Stomach smooth muscle (tissue), 2 donors: ENCODE data around the gene ZNF324B.
"Not testable (repeated sequence)": the region's sequence is repeated elsewhere in the genome, so short reads cannot be mapped to it uniquely, and the experiment has no call there.

Experiments used
- H3K27ac ChIP-seq: one replicate; pipeline ENCODE4 v1.7.0; 2013; ENCODE audit warnings: mild to moderate bottlenecking, low read length, inconsistent platforms
- H3K27me3 ChIP-seq, 2 donors: one replicate each; pipeline ENCODE4 v1.7.0; 2013; ENCODE audit warnings: low read length in 2 of 2; ENCODE audit not compliant: insufficient read depth in 2 of 2, control insufficient read depth in 1 of 2
- H3K36me3 ChIP-seq, 2 donors: one replicate each; pipeline ENCODE4 v1.7.0; 2013; ENCODE audit warnings: low read length in 2 of 2; ENCODE audit not compliant: control insufficient read depth in 2 of 2, insufficient read depth in 2 of 2
- H3K4me1 ChIP-seq: one replicate; pipeline ENCODE4 v1.7.0; 2013; ENCODE audit warnings: low read length; ENCODE audit not compliant: control insufficient read depth, insufficient read depth
- H3K4me3 ChIP-seq, 2 donors: one replicate each; pipeline ENCODE4 v1.7.0; 2013; ENCODE audit warnings: low read length in 2 of 2
- H3K9ac ChIP-seq, 2 donors: one replicate each; pipeline ENCODE4 v1.7.0; 2013; ENCODE audit warnings: low read length in 2 of 2, mild to moderate bottlenecking in 1 of 2
- H3K9me3 ChIP-seq, 2 donors: one replicate each; pipeline ENCODE4 v1.7.0; 2013; ENCODE audit warnings: low read length in 2 of 2; ENCODE audit not compliant: control insufficient read depth in 2 of 2
- donor health status: healthy.
- donor health status: Pancreatic carcinoma.

ZNF324B gene

DNA sequence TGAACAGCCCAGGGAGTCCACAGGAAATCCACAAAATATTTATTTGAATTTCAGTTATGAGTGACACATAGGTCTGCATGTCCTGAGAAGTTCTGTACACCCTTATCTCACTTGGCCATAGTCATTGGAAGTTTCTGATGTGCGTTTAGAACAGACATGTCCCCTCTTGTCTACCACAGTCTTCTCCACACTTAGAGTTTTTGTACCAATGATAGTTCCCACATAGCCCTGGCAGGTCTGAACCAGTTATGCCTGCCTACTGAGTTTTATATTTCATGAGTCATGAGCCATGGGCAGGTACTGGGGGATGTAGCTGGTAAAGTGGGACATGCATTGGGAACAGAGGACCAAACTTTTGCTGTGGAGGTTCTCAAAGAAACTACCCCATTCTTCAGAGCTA lies 22.8 kb upstream of the ZNF324B start:
- no peak overlapping the region for H3K4me3 ChIP-seq
- H3K4me1 ChIP-seq, result no peaks in the 10 kb centered on the region
- H3K27me3 ChIP-seq, result no peaks in the 10 kb centered on the region
- H3K9ac ChIP-seq, result no peak overlapping the region
- H3K36me3 ChIP-seq, result peaks cover 17 to 20% of the 10 kb centered on the region in 2 donors
- H3K27ac ChIP-seq, result no peak overlapping the region
- peaks cover 67 to 72% of the 10 kb centered on the region in 2 donors for H3K9me3 ChIP-seq

DNA sequence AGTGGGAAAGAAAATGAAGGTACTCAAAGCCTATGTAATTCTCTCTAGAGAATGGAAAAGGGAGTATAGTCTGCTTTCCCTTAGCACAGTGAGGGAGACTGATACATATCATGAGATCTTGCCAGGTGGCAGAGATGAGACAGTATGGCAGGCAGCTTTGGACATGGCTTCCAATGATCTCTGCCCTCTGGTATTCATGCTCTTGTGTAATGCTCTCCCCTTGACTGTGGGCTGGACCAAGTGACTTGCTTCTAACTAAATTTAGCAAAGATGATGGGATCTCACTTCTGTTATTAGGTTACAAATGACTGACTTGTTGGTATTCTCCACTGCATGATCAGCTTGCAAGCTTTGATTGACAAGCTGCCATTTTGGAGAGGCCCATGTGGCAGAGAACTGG lies 21.7 kb upstream of the ZNF324B start:
- H3K27me3 ChIP-seq, result no peaks in the 10 kb centered on the region
- peaks cover 28 to 31% of the 10 kb centered on the region in 2 donors for H3K36me3 ChIP-seq
- H3K9me3 ChIP-seq, result peaks cover 78 to 83% of the 10 kb centered on the region in 2 donors
- H3K4me1 ChIP-seq, result no peaks in the 10 kb centered on the region
- H3K9ac ChIP-seq, result no peak overlapping the region
- no peak overlapping the region for H3K27ac ChIP-seq
- no peak overlapping the region for H3K4me3 ChIP-seq

DNA sequence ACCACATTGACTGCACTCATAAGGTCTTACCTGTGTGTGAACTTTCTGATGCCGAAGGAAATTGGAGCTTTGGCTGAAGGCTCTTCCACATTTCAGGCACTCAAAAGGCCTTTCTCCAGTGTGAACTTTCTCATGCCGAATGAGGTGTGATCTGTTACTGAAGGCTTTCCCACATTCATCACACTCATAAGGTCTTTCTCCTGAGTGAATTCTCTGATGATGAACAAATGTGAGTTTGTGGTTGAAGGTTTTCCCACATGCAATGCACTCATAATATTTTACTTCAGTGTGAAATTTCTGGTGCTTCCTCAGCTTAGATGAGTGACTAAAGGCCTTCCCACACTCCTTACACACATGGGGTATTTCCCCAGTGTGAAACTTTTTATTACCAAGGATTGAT lies 17.2 kb upstream of the ZNF324B start:
- Histone ChIP-seq H3K4me3 (peak overlapping the region in 1 of 2 donors; percentile 51), H3K36me3 (peaks cover 59 to 61% of the 10 kb centered on the region in 2 donors), H3K27me3 (no peaks in the 10 kb centered on the region), H3K9me3 (peaks cover 79 to 91% of the 10 kb centered on the region in 2 donors), H3K4me1 (peaks cover 2% of the 10 kb centered on the region), H3K9ac (no peak overlapping the region), H3K27ac (no peak overlapping the region)

DNA sequence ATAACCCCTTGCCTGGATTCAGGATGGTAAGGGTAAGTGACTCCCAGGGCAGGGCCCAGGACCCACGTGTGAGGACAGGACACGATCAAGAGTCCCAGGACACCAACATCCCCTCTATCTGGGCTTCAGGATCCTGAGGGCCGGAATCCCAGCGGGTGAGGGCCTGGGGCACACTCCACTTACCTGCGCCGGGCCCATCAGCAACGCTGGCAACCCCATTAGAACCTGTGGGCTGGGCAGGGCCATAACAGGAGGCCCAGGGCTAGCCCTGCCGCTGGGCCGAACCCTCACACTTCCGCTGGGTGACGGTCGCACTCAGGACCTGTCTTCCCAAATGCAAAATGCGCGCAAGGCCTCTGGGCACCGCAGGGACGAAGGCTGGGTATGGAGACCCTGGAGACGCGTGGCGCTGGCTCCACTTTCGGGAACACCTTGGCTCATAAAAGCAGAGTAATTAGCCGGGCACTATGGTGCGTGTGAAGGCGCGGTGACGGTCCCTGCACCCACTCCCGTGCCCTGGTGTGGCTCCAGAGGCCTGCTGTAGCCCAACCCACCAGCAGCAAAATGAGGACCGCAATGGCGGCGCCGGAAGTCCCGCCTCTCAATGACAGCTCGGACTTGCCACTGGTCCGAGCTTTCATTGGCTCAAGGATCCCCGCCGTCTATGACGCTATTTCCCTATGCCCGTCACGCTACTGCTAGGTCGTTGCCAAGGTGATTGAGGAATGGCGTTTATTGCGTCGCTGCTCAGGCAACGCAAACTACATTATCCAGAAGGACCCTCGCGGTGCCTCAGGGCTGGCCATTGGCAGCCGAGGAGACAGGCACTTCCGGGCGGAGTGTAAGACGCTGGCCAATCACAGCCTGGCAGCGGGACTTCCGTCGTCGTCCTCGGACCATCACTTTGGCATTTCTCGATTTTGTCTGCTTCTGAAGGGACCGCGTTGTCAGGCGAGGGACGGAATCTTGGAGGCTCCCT lies 11.6 kb upstream of the ZNF324B start, which contains the start of gene ZNF132:
ZNF132 (minus strand) TSS at position 578 of the 979 bp plus-strand sequence; CDS start at position 246, 332 bp downstream.
- peak within 1 kb of the TSS; percentile 75 to 87 for H3K9ac ChIP-seq
- H3K36me3 ChIP-seq, result peaks cover 29 to 30% of the 10 kb centered on the region in 2 donors
- peak within 1 kb of the TSS; percentile 96 to 97 for H3K4me3 ChIP-seq
- H3K4me1 ChIP-seq, result peaks cover 17% of the 10 kb centered on the region
- no peaks in the 10 kb centered on the region for H3K27me3 ChIP-seq
- peaks cover 29 to 44% of the 10 kb centered on the region in 2 donors for H3K9me3 ChIP-seq
- peak within 1 kb of the TSS; percentile 83 for H3K27ac ChIP-seq

DNA sequence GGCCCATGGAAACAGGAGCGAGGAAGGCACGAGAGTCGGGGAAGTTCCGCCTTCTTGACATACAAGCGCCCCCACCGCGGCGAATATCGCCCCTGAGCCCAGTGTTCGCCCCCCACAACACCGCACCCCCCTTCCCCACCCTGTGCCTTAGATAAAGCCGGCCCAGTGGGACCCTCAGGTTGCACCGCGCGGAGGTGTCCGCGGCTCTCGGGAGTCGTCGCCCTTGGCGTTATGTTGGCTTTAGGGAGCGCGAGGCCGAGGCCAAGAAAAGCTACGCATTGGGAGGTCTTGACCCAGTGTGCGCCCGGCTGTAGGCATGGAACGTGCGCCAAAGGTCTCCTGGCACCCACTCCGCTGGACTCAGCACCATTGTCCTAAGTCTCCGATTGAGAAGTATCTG lies 10.9 kb upstream of the ZNF324B start:
- H3K27me3 ChIP-seq, result no peaks in the 10 kb centered on the region
- H3K9me3 ChIP-seq, result peaks cover 22 to 37% of the 10 kb centered on the region in 2 donors
- H3K27ac ChIP-seq, result peak overlapping the region; percentile 83
- H3K4me1 ChIP-seq, result peaks cover 17% of the 10 kb centered on the region
- peak overlapping the region; percentile 75 for H3K9ac ChIP-seq
- peaks cover 22 to 23% of the 10 kb centered on the region in 2 donors for H3K36me3 ChIP-seq
- peak overlapping the region; percentile 96 to 97 for H3K4me3 ChIP-seq

DNA sequence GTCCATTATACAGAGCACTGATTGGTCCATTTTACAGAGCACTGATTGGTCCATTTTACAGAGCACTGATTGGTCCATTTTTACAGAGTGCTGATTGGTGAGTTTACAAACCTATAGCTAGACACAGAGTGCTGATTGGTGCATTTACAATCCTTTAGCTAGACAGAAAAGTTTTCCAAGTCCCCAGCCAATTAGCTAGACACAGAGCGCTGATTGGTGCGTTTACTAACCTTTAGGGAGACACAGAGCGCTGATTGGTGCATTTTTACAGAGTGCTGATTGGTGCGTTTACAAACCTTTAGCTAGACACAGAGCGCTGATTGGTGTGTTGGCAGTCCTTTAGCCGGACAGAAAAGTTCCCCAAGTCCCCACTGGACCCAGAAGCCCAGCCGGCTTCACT lies 8.4 kb upstream of the ZNF324B start:
- not testable (repeated sequence) for H3K36me3 ChIP-seq, H3K4me3 ChIP-seq, H3K27ac ChIP-seq, H3K27me3 ChIP-seq, H3K9ac ChIP-seq
- H3K9me3 ChIP-seq, result peaks cover 3 to 16% of the 10 kb centered on the region in 2 donors
- peaks cover 17% of the 10 kb centered on the region for H3K4me1 ChIP-seq

GRCh38 chr19:58448860-58449259 lies 2.6 kb upstream of the ZNF324B start:
- H3K4me3 ChIP-seq, H3K9me3 ChIP-seq, H3K27me3 ChIP-seq, H3K9ac ChIP-seq, H3K4me1 ChIP-seq, H3K36me3 ChIP-seq, H3K27ac ChIP-seq: not testable (repeated sequence)

DNA sequence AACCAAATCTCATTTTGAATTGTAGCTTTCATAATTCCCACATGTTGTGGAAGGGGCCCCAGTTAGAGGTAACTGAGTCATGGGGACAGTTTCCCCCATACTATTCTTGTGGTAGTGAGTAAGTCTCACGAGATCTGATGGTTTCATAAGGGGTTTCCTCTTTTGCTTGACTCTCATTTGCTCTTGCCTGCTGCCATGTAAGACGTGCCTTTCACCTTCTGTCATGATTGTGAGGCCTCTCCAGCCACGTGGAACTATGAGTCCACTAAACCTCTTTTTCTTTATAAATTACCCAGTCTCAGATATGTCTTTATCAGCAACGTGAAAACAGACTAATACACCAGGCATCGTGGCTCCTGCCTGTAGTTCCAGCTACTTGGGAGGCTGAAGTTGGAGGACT lies 1.4 kb upstream of the ZNF324B start:
- not testable (repeated sequence) for H3K27ac ChIP-seq, H3K9me3 ChIP-seq, H3K4me3 ChIP-seq, H3K36me3 ChIP-seq, H3K27me3 ChIP-seq, H3K4me1 ChIP-seq, H3K9ac ChIP-seq

GRCh38 chr19:58450856-58451357 lies 515 bp upstream of the ZNF324B start:
- no peaks in the 10 kb centered on the region for H3K9me3 ChIP-seq
- H3K4me1 ChIP-seq, result peaks cover 6% of the 10 kb centered on the region
- H3K9ac ChIP-seq, result peak overlapping the region in 1 of 2 donors; percentile 77
- H3K27ac ChIP-seq, result no peak overlapping the region
- H3K27me3 ChIP-seq, result no peaks in the 10 kb centered on the region
- peak overlapping the region; percentile 66 to 87 for H3K4me3 ChIP-seq
- H3K36me3 ChIP-seq, result peaks cover 0 to 6% of the 10 kb centered on the region in 2 donors

DNA sequence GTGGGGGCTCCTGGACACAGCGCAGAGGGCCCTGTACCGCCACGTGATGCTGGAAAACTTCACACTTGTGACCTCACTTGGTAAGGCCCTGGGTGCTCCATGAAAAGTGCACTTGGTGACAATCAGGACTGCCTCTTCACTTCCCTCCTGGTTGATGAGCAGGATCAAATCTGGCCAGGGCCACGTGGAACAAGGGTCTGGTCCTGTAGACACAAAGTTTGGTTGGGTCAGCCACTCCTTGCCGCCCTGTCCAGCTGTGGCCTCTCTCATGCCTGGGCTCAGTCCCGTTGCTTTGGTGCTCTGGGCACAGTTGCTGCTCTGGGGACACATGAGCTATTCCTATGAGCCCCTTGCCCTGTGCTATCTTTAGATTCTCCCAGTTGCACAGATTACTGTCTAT lies 2.3 kb downstream of the ZNF324B start:
- Histone ChIP-seq H3K9ac (no peak overlapping the region), H3K27ac (no peak overlapping the region), H3K36me3 (peaks cover 4 to 19% of the 10 kb centered on the region in 2 donors), H3K4me3 (no peak overlapping the region), H3K27me3 (no peaks in the 10 kb centered on the region), H3K4me1 (peaks cover 6% of the 10 kb centered on the region), H3K9me3 (no peaks in the 10 kb centered on the region)

DNA sequence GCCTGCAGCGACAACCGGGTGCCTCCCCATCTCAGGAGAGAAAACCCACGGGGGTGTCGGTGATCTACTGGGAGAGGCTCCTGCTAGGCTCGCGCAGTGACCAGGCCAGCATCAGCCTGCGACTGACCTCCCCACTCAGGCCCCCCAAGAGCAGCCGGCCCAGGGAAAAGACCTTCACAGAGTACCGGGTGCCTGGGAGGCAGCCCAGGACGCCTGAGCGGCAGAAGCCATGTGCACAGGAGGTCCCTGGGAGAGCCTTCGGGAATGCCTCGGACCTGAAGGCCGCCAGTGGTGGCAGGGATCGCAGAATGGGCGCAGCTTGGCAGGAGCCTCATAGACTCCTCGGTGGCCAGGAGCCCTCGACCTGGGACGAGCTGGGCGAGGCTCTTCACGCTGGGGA lies 3.9 kb downstream of the ZNF324B start:
- Histone ChIP-seq H3K27ac (no peak overlapping the region), H3K9me3 (no peaks in the 10 kb centered on the region), H3K27me3 (no peaks in the 10 kb centered on the region), H3K36me3 (peaks cover 4 to 19% of the 10 kb centered on the region in 2 donors), H3K9ac (no peak overlapping the region), H3K4me1 (peaks cover 6% of the 10 kb centered on the region), H3K4me3 (no peak overlapping the region)
